Skeletal muscle cell (primary cell): ENCODE results near the gene MYB.

ENCODE experiments used
- DNase-seq: peaks from one replicate; pipeline ENCODE4 v3.0.0-alpha.2; 2010; ENCODE audit warnings: low read depth
- H3K4me3 ChIP-seq: 2 replicates; pipeline ENCODE4 v1.5.1; 2011; ENCODE audit warnings: low read depth, mild to moderate bottlenecking, control low read depth, low read length, moderate library complexity

The MYB gene

DNA sequence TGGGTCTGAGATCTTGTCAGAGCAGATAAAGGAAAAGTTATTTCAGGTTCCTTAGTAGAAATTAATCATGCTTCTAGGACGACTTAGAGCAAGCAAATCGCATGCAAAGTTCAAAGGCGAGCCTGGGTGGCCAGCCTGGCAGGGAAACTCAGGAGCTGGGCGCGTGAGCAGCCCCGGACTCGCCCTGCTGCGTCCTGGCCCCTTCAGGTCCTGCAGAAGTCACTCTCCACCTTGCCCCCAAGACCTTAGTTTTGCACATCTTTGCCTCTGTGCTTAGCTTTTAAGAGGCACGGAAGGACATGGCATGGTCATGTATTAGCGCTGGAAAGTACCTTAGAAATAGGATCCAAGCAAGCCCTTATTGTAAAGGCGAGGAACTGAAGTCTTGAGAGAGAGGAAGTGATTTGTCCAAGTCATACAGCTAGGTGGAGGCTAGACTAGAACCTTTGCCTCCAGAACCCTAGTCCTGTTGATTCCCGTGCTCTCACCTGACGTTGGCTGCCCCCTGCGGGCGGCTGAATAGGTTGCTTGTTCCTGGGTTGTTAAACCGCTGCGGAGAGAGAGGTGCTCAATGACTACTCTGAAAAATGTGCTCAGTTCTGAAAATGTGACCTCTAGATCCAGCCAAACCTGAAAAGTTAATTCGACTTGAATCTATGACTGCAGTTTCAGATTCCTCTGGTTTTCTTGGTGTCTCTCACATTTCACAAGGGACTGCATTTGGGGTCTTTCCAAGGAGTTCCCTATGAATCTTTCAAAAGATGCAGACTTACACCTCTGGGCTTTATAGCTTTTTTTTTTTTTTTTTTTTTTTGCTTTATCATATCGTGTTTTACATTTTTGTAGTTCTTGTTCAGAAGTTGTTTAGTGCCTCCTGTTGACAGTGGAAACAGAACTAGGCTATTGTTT is 2.7 kb downstream of the MYB start:
- DNase-seq: no peak
- H3K4me3 ChIP-seq: peak overlapping the region; percentile 3

DNA sequence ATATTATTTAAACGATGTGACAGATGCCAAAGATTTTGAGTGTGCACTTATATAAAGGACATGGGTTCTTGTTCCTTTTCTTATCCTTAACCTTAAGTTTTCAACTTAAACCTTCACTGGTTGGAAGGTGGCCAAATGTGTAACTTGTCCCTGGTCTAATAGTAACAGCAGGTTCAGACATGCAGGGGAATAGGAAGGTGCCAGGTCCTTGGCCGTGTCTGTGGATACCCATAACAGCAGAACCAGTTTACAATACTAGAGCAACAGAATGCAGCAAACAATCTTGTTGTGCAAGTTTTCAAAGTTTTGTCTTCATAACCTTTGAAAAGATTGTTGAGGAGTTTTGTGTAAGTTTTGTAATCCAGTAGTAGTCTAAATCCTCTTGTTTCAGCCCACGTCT is 4.4 kb downstream of the MYB start:
- no peak overlapping the region for H3K4me3 ChIP-seq
- DNase-seq: no peak

DNA sequence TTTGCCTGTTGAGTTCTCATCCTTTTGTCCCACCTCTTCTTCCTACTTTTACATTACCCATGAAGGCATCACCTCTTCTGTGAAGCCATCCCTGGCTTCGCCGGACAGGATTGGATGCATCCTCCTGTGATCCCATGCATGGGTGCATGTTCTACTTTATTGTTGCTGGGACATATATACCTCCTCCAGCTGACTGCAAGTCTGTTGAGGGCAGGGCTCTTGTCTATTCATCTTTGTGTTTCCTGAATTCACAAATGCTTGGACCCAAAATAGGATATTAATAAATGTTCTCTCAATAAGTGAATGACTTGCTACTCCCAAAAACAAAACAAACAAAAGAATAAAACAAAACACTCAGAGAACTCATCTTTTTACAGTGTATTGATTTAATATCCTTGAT is 5.1 kb downstream of the MYB start:
- no peak for DNase-seq
- no peak overlapping the region for H3K4me3 ChIP-seq

DNA sequence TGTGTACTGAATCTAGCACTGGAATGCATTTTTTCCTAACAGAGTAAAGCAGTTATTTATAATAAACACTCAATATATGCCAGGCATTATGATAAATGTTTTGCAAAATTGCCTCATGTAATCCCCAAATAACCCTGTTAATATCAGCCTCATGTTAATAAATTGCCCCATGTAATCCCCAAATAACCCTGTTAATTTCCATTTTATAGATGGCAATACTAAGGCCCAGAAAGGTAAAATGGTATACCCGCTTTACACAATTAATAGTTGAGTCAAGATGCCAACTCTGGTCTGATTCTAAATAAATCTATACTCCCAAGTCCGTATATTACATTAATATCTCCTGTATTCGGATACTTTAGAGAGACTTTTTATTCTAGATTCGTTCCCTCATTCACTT is 6.3 kb downstream of the MYB start:
- DNase-seq: no peak
- no peak overlapping the region for H3K4me3 ChIP-seq

DNA sequence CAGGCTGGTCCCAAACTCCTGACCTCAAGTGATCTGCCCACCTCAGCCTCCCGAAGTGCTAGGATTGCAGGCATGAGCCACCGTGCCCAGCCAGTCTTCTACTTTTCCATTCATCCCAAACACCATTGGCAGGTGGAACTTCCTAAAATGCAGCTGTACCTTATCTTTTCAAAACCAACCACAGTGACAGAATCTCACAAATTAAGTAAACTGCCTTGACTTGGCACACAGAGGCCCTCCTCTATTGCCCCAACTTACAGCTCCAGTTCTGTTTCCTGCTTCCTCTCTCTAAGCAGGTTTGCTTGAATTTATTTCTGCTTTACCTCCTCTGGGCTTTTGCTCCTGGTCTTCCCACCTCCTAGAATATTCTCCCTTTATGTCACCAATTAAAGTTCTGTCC is 7.6 kb downstream of the MYB start:
- H3K4me3 ChIP-seq: no peak overlapping the region
- DNase-seq: no peak

DNA sequence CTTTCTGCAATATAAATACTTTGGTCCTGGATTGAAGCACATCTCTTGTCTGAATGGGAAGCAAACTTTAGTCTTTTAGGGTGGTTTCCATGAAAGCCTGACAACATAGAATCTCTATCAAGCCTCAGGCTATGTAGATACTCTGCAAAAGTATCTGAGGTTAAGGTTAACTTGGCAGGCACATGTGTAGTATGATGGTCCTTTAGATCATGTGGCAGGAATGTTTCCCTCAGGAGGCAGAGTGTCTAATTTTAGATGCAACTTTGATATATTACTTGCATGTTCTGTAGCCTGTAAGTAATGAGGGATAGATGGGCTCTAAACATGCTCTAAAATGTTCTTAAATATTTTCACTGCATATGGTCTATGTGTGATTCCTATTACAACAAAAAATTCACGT is 8.2 kb downstream of the MYB start:
- H3K4me3 ChIP-seq: no peak overlapping the region
- DNase-seq: no peak

DNA sequence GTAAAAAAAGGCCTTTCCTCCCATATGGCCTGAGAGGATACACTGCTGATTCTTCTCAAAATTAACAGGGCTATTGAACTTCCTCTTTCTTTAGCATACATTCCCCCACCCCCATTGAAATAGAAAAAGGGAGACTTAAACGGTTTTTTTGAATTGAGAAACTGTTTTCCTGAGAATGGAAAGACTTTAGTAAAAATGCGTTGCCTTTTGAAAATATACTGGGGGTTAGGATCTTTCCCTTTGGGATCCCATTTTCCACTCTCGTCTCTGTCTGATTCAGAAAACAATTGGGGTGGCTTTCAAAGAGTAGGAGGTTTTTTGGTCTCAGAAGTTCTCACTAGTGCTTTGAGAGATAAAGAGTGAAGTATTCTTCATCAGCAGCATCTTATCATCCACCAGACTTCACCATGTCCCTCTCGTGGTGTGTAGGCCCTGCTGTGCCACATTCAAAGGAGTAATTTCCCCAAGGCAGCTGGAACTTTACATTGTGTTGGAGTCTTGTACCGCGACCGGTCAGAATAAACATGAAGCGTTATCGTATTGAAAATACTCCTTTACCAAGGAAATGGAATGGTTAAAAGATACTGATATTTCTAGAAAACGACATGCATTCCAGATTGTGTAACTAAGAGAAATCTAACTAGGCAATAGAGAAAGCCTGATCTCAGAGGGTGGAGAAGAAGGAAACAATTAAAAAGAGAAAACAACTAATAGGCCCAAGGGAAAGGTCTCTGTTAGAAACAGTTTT is 10.6 kb downstream of the MYB start:
- no peak overlapping the region for H3K4me3 ChIP-seq
- no peak for DNase-seq

DNA sequence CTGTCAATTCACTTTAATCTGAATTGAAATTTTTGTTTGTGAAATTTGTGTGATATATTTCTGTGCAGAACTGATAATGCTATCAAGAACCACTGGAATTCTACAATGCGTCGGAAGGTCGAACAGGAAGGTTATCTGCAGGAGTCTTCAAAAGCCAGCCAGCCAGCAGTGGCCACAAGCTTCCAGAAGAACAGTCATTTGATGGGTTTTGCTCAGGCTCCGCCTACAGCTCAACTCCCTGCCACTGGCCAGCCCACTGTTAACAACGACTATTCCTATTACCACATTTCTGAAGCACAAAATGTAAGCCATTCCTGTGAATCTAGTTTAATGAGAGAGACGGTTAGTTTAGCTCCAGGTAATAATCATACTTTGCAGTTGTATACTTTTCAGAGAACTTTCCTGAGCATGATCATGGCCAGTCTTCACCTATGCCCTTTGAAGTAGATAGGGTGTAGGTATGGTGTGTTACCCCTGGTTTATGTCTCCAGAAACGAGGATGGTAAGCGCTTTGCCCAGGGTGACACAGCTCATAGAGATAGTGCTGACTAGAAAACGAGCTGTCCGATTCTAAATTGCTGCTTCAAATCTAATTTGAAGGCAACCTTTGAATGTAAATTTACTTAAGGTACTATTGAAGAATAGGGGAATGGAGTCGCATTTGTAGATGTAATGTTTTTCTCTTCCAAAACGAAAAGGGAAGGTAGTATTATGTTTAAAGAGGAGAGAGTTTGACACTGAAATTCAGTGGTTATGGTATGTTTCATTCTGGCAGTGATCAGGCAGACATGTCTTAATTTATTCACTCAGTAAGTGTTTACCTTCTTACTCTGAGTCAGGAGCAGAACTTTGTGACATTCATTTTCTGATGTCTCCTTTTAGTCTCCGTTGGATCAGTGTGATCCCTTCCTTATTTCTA is 11.4 kb downstream of the MYB start:
- no peak for DNase-seq
- no peak overlapping the region for H3K4me3 ChIP-seq

DNA sequence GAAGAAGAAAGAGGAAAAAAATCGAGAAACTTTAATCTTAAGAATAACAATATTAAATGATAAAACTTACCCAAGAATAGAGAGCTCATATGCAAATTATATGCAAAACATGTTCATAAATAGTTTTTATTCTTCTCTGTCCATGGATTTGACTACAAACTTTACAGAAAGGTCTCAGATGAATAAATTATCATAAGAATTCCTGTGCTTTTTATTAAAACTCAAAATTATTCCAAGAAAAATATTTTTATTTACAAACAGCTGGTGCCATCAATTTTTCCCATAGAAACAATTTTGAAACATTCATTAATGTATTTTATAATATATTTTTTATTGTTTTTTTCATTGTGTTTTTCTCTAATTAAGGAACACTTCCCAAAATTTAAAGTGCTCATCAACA is 12.1 kb downstream of the MYB start:
- H3K4me3 ChIP-seq: no peak overlapping the region
- no peak for DNase-seq

DNA sequence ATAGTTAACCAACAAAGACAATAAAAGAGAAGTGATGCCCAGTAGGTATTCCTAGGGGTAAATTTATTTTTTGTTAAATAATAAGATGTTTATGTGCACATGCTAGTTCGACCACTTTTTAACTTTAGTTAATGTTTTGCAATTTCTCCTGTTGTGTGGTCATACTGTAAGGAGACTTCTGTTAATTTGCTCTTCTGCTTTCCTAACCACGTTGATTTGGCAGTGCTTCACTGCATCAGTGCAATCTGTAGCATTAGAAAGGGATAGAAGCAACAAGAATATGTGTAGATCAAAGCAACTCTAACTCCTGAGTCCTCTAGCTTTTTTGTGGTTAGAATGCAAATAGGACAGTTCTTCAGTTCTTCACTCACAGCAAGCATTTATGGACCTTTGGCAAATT is 13.9 kb downstream of the MYB start:
- no peak for DNase-seq
- H3K4me3 ChIP-seq: no peak overlapping the region

DNA sequence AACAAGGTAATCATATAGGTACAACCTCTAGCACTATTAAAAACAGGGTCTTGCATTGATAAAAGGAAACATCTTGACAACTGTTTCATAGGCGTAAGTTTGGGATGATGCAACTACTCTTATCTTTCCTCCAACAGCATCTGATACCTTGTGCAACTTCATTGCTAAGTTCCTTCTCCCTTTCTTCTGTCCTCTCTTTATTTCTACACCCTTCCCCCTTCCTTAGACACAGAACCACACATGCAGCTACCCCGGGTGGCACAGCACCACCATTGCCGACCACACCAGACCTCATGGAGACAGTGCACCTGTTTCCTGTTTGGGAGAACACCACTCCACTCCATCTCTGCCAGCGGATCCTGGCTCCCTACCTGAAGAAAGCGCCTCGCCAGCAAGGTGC is 14.4 kb downstream of the MYB start:
- H3K4me3 ChIP-seq: no peak overlapping the region

DNA sequence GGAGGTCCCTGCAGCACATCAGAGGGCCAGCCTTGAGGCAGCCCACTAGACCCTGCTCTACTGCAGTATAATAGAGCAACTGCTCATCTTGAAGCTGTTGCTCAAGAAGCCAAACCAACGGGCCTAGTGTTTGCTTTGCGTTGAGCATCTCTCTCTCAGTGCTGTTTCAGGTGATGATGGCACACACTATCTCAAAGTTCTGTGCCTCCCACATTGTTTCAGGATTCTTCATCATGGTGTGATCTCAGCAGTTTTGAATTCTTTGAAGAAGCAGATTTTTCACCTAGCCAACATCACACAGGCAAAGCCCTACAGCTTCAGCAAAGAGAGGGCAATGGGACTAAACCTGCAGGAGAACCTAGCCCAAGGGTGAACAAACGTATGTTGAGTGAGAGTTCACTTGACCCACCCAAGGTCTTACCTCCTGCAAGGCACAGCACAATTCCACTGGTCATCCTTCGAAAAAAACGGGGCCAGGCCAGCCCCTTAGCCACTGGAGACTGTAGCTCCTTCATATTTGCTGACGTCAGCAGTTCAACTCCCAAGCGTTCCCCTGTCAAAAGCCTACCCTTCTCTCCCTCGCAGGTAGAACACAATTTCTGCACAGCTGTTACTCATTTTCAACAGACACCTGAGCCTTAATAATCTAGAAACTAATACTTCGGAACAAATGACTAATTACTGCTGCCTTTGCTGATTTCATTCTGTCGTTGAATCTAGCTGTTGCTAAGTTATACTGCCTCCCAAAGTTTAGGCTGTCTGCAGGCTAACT is 15.8 kb downstream of the MYB start:
- DNase-seq: no peak

More for the DNA sequence above, 14.4 kb downstream of the MYB start:
- DNase-seq: no peak

DNA sequence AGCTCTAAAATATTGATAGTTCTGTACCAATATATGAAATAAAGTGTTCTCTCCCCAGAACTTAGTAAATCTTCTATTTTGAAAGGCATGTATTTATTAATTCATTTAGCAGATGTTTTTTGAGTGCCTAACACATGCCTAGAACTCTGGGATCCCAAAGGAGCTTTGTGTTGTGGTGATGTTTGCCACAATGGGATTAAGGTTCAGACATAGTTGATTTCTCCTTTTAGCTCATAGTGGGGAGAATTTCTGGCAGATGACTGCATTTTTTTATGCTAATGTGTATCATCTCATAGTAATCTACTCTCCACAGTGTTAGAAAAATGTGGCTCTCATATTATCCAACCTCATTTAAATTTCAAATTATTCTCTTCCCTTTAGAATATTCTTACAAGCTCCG is 21.7 kb downstream of the MYB start:
- H3K4me3 ChIP-seq: no peak overlapping the region
- no peak for DNase-seq

More for the DNA sequence above, 15.8 kb downstream of the MYB start:
- H3K4me3 ChIP-seq: no peak overlapping the region

DNA sequence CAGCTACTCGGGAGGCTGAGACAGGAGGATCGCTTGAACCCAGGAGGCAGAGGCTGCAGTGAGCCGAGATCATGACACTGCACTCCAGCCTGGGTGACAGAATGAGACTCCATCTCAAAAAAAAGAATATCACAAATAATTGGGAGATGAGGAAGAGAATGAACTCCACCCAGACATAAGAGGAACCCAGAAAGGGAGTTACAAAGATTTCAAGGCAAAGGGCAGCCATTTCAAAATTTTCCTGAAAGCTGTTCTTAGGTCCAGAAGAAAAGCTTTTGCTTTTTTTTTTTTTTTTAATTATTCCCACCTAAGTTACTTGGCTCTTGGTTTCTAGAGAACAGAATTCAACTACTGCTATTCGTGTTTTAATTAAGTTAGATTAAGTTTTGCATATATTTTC is 23.8 kb downstream of the MYB start:
- no peak for DNase-seq
- no peak overlapping the region for H3K4me3 ChIP-seq

DNA sequence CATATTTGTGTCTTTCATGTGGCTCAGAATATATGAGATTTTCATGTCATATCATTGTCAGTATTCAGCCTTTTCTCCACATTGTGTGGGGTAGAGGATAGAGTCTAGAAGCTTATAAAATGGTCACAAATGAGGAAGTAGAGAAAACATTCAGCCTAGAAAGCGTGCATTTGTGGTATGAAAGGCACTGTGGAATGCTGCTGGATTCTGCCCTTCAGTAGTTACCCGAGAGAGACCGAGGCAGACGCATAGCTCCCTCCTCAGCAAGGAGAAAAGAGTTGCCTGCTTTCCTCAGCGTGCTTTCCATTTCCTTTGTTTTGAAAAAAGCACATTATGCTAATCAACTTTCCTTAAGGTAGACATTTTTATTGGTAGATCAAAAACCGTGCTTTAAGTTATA is 28.7 kb downstream of the MYB start:
- H3K4me3 ChIP-seq: no peak overlapping the region
- no peak for DNase-seq

DNA sequence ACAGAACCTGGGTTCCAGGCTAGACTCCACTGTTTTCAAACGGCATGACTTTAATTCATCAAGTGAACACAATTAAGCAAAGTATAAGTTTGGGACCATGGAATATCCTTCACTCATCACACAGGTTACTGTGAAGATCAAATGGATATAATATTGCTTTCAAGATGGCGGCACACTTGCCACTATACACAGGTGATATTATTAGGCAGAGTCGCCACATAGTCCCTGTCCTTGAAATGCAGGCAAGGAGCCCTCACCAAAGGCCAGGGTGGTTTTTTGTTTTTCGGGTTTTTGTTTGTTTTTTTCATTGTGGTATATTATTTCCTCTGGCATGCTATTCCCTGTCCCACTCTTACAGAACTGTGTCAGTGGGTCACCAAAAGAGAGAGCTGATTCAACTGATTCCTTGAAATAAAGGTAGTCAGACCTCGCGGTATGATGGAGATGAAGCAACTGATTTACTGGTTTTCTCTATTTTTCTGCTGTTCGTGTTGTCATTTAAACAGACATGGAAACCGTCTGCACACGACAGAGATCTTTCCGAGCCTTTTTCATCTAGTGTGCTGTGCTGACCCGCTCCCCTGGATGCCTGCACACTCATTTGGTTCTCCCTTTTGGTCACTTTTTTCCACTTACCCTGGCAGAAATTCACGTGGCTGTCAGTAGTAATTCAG is 29.7 kb downstream of the MYB start:
- H3K4me3 ChIP-seq: no peak overlapping the region
- no peak for DNase-seq

DNA sequence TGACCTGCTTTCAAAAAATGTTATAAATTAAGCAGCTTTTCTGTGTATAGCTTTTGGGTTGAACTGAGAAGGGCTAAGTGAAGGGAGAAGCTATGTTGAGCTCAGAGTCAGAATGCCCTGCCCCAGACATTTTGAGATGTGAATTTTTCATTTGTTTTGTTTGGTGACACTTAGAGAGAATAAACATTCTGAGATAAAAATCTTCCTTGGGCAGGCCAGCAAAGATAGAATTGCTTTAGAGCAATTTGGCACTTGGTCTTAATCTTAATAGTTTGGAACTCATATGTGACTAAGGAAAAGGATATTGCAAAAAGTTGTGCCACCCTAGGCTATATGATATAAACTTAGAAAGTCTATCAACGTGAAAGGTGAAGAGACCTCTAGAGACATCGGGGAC is 30.2 kb downstream of the MYB start:
- DNase-seq: no peak
- H3K4me3 ChIP-seq: no peak overlapping the region

DNA sequence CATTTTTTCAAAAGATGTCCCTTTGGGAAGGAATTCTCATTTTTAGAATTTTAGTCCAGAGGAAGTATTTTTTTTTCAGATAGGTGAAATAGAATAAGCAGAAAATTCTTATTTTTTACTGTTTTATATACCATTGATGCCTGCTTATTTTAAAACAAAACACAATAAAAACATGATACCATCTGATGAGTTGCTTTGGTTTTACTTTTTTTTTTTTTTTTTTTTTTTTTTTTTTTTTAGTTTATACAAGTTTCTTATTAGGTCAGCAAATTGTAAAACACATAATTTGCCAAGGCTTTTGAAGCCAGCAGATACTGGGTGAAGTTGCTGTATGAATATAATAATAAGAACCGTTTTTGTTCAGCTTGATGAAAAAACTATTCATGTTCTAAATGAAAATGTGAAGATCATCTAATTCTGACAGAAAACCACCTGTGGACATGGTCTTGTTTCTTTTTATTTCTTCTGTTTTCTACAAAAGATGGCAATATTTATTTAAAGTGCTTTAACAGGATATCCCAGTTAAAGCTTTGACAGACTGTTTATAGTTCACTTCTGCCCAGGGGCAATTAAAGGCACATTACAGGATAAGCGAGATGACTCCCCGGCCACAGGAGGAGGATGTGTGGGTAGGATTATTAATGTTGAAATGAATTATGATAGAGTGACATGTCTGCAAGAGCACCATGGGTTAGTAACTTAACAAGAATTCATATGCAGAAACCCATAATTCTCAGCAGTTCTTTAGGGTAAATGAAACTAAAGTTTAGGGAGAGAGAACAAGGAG is 31.1 kb downstream of the MYB start:
- DNase-seq: peak; percentile 28

More for the DNA sequence above, 31.1 kb downstream of the MYB start:
- H3K4me3 ChIP-seq: no peak overlapping the region
